PFSK-1 (cell line): ENCODE measurements around the gene FCHSD1.

Experiments used
- FOXP2 ChIP-seq: optimal IDR thresholded peaks from 2 replicates; pipeline ENCODE3; 2011; ENCODE audit warnings: borderline replicate concordance, control low read depth, inconsistent platforms; ENCODE audit not compliant: insufficient read depth; ENCODE audit errors: extremely low read length, extremely low read depth
- POLR2AphosphoS5 ChIP-seq: IDR thresholded peaks from 2 replicates; pipeline ENCODE4 v1.6.1; 2012; ENCODE audit warnings: low read depth, mild to moderate bottlenecking, control low read depth, low read length, moderate library complexity
- REST ChIP-seq, 2 experiments: IDR thresholded peaks; 2 replicates each; pipeline versions ENCODE4 v1.6.1 to v1.8.0; 2011 to 2012; ENCODE audit warnings: low read depth in 2 of 2, low read length in 2 of 2, control low read depth in 1 of 2, inconsistent platforms in 1 of 2, mild to moderate bottlenecking in 1 of 2, moderate library complexity in 1 of 2; ENCODE audit not compliant: insufficient read depth in 1 of 2
- SIN3A ChIP-seq: IDR thresholded peaks from 2 replicates; pipeline ENCODE4 v1.6.1; 2012; ENCODE audit warnings: mild to moderate bottlenecking, low read length, moderate library complexity, borderline replicate concordance; ENCODE audit not compliant: insufficient read depth
- TAF1 ChIP-seq: IDR thresholded peaks from 2 replicates; pipeline ENCODE4 v1.6.1; 2012; ENCODE audit warnings: low read length, control low read depth, borderline replicate concordance; ENCODE audit not compliant: insufficient read depth

- no peak for TF ChIP-seq REST (IDR thresholded peaks at IDR 0.05; ENCODE audit: insufficient read depth in 1 of 2, low read depth in 2 of 2, low read length in 2 of 2)
- TF ChIP-seq POLR2AphosphoS5, result no peak
- no peak for TF ChIP-seq SIN3A
- TF ChIP-seq FOXP2, result no peak
- TF ChIP-seq TAF1, result no peak
These were observed 29.0 kb upstream of the FCHSD1 start for GRCh38 chr5:141680178-141680577.
